ENCODE results near the gene PEX14.
A peak's percentile ranks its signal among the peaks of the same experiment; 100 is the strongest.

PEX14 gene

DNA sequence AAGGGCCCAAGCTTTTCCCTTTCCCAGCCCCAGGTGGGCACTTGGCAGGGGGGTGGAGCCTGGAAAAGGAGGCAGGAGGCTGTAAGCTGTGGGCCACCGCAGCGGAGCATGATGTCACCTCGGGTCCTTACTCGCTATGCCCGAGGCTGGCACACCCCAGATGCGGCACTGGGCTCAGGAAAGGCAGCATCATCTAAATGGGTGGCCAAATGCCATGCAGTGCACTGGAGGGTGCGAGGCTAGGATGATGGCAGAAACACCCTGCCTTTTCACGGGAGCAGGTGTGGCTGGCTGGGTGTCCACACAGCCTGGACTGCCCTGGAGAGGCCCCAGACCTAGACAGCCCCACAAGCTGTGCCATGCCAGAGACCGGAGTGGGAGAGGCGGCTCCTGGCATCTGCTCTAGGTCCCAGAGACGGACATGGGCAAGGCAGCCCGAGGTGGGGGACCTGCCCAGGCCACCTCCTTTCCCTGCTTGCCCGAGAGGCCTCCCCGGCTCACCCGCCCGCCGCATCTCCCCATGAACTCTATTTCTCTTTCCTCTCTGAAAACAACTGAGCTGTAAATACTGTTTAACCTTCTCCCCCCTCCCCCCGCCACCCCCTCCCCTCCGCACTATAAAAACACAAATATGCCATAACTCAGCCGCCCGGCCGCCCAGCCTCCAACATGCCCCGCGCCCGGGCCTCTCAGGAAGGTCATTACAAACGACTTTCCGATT, 197.0 kb downstream of the PEX14 start:
- no peak for DNase-seq

DNA sequence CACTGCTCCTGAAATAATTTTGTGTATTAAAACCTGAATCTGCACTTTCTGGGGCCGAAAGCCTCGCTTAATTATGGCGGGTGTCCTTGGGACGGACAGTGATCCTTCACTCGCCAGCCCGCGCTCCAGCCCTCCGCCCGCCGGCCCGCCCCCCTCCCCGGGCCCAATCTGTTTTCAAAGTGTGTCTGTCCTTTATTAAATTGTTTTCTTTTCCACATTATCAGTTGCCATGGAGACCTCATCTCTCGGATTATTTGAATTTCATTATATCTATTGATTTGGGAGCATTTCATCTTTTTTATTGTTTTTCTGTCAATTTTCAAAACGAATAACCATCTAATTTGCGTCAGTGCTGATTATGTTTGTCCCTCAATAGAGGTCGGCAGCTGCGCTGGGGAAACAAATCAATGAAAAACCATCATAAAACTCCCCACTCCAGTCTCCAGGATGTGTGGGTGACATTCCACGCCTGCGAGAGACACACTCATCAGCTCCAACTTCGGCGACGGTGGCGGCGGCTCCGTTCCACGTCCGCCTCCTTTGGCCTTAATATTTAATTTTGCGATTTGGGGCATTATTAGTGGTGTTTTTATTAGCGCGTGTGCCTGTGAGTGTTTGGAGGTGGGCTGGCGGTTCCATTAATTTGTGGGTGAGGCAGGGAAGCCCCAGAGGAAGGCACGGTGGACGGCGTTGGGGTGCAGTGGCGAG, 197.7 kb downstream of the PEX14 start:
- DNase-seq, result no peak

DNA sequence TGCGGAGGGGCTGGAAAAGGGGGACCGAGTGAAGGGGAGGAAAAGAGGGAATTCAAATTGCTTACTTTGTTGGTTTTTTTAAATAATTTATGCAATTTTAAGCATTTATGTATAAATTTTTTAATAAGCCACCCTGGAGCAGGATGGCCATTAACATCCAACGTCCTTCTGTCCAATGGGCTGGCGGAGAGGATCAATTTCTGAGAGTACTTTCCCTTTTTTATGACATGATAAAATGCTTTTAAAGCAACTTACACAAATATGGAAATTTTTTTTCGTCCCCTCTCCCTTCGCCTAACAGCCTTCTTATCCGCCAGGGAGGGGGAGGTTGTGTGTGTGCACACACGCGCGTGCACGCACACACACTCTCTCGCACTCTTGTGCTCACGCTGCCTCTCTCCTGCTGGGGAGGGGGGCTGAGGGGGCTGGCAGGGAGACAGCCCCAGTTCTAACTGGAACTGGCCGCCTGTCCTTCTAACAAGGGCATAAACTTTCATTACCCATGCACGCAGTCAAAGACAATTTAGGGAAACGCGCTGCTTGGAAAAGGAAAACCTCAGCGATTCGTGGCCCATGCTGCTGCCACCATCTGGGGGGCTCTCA, 198.5 kb downstream of the PEX14 start:
- no peak for DNase-seq

- DNase-seq, result no peak
Observed at GRCh38 chr1:10674222-10674621, 199.5 kb downstream of the PEX14 start.

DNA sequence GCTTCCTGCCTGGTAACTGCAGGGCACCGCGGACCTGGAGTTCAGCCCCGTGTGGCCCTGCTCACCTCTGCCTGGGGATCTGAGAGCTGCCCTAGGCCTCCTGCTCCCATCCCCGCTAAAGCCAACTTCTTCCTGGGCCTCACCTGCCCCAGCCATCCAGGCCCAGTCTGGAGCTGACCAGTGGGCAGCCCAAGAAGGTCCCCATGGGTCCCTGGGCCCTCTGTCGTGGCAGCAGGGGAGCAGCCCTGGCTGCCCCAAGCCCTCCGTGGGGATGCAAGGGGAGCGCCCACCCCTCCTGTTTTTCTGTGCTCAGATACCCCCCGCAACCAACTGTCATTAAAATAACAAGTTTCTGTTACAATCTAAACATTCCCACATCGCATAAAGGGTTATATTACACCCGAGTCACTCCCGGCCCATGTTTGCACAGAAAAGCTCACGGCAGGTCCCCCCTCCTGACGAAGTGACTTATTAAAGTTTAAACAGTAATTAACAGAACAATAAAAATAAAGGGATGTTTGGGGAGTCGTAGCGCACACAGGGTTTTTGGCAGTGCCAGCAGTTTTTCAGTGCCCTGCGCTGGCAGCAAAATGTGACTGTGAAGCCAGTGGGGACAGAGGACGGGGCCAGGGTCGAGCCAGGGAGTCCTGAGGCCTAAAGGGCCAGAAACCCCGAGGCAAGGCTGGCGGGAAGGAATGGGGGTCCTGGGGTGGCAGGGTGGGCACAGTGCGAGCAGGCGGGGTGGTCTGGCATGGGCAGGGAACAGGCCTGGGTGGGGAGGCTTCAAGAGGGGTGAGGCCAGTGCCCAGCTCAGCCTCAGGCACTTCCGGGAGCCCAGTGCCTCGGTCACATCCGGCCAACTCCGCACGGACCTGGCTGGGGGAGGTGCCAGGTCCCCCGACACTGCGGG, 200.2 kb downstream of the PEX14 start:
- no peak for DNase-seq

DNA sequence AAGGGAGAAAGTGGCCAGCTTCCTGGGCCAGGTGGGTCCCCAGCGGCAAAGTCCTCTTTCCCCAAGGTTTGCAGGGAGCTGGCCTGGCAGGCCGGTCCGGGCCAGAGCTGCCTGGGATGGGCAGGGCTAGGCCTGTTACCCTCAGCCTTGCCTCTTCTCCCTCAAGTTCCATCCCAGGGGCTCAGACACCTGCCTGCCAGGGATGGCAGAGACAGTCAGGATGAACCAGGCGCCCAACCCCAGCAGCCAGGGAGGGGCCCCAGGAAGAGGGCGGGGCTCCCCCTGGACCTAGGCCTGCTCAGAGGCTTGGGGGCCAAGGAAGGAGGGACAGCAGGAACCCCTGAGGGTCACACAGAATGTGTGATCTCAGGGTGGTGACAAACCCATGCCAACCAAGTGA, 201.1 kb downstream of the PEX14 start:
- no peak for DNase-seq

DNA sequence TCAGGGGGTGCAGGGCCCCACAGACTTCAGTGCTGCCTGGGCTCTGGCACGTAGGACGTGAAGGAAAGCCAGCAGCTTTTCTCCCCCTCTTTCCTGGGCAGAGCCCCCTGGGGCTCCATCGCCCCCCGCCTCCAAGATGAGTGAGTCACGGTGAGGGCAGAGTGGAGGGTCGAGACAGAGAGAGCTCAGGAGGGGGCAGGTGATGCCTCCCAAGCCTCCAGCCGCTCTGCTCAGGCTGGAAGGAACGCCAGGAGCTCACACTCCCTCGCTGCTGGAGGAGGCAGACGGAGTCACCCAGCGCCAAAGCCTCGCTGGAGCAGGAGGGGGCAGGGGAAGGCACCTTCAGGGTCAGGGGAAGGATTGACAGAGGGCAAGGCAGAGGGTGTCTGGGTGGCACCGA, 202.2 kb downstream of the PEX14 start:
- peak in 1 of 2 experiments; percentile 35 for DNase-seq

- DNase-seq, result peak; percentile 92 to 96
Observed at GRCh38 chr1:10677491-10678391, 203.0 kb downstream of the PEX14 start.

DNA sequence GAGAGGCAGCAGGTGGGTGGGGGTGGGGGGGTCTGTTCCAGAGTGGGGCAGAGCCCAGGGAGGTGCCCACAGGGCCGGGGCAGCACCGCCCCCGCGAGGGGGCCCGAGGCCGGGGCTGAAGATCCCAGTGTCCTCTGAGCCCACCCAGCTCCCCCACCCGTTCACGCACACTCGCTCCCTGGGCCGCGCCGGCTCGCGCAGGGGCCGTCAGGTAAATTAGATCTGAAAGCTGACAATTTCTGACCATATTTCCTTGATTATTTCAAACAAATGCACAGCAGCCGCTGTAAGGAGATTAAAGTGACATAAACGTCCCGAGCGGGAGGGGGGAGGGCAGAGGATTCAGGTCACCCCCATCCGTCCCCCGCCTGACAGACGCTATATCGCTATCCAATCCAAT, 203.7 kb downstream of the PEX14 start:
- peak in 1 of 2 experiments; percentile 72 for DNase-seq

- peak in 1 of 2 experiments; percentile 70 for DNase-seq
Observed at GRCh38 chr1:10678852-10679251, 204.1 kb downstream of the PEX14 start.

GRCh38 chr1:10679496-10680220, 204.9 kb downstream of the PEX14 start:
- peak; percentile 95 to 96 for DNase-seq
